AG09309 (cell line): ENCODE measurements around the gene PHF21A.

Experiments
- DNase-seq: peaks from one replicate; pipeline ENCODE4 v3.0.0-alpha.2; 2010; ENCODE audit warnings: low read depth
- H3K4me3 ChIP-seq: 2 replicates; pipeline ENCODE4 v1.5.1; 2011; ENCODE audit warnings: mild to moderate bottlenecking, low read depth, low read length, moderate library complexity; ENCODE audit not compliant: control insufficient read depth
- TF ChIP-seq, protein P1 (sequence below): IDR thresholded peaks from 2 replicates; pipeline ENCODE4 v1.5.1; 2011; ENCODE audit warnings: mild to moderate bottlenecking, low read depth, low read length, inconsistent platforms; ENCODE audit not compliant: insufficient read depth, control insufficient read depth; ENCODE audit errors: missing control alignments

The PHF21A gene

DNA sequence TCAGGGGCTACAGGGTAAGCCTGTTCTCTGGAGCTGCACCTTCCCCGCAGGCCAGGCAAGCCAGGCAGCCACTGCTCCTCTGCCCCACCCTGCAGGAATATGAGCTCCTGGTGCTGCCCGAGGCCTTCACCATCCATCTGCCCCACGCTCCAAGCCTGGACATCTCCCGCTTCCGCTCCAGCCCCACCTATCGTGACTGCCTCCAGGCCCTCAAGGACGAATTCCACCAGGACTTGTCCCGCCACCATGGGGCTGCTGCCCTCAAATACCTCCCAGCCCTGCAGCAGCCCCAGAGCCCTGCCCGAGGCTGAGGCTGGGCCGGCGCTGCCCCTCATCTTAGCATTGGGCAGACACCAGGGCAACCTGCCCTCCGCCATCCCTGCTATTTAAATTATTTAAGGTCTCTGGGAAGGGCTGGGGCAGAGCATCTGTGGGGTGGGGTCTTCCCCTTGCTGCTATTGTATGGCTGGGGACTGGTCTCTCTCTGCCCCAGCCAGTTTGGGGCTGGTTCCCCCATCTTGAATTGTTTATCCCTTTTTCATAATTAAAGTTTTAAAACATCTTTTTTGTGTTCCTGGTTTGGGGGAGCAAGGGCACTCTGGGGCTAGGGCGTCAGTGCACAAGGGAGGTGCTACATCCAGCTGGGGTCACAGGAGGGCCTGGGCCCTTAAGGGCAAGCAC, 192.6 kb downstream of the PHF21A start:
- no peak overlapping the region for H3K4me3 ChIP-seq
- TF ChIP-seq, protein P1, sequence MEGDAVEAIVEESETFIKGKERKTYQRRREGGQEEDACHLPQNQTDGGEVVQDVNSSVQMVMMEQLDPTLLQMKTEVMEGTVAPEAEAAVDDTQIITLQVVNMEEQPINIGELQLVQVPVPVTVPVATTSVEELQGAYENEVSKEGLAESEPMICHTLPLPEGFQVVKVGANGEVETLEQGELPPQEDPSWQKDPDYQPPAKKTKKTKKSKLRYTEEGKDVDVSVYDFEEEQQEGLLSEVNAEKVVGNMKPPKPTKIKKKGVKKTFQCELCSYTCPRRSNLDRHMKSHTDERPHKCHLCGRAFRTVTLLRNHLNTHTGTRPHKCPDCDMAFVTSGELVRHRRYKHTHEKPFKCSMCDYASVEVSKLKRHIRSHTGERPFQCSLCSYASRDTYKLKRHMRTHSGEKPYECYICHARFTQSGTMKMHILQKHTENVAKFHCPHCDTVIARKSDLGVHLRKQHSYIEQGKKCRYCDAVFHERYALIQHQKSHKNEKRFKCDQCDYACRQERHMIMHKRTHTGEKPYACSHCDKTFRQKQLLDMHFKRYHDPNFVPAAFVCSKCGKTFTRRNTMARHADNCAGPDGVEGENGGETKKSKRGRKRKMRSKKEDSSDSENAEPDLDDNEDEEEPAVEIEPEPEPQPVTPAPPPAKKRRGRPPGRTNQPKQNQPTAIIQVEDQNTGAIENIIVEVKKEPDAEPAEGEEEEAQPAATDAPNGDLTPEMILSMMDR = no peak
- no peak for DNase-seq

DNA sequence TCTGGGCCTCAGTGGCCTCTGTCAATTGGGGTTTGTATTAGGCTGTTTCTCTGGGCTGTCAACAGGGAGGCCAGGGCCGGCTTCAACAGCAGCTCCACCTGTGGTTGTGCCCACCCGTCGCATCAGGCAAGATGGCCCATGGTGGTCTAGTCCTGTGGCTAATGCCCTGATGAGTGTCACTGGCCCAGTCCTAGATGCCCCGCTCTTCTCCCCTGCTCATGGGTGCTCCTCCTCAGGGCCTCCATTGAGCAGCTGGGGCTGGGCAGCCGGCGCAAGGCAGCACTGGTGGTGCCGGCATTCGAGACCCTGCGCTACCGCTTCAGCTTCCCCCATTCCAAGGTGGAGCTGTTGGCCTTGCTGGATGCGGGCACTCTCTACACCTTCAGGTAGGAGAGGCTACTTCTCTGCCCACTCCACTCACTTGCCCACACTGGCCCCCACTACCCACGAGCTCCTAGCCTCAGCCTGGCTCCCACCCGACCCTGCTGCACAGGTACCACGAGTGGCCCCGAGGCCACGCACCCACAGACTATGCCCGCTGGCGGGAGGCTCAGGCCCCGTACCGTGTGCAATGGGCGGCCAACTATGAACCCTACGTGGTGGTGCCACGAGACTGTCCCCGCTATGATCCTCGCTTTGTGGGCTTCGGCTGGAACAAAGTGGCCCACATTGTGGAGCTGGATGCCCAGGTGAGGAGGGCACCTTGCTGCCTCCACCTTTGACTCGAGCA, 193.4 kb downstream of the PHF21A start:
- no peak for DNase-seq
- H3K4me3 ChIP-seq = no peak overlapping the region
- TF ChIP-seq, protein P1 = no peak

DNA sequence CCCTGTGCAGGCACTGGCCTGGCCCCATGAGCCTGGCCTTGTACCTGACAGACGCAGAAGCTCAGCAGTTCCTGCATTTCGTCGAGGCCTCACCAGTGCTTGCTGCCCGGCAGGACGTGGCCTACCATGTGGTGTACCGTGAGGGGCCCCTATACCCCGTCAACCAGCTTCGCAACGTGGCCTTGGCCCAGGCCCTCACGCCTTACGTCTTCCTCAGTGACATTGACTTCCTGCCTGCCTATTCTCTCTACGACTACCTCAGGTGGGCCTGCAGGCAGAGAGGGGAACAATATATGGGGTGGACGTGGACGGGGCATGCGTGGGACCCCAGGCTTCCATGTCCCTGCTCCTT, 193.9 kb downstream of the PHF21A start:
- TF ChIP-seq, protein P1 = no peak
- DNase-seq = no peak
- H3K4me3 ChIP-seq = no peak overlapping the region

DNA sequence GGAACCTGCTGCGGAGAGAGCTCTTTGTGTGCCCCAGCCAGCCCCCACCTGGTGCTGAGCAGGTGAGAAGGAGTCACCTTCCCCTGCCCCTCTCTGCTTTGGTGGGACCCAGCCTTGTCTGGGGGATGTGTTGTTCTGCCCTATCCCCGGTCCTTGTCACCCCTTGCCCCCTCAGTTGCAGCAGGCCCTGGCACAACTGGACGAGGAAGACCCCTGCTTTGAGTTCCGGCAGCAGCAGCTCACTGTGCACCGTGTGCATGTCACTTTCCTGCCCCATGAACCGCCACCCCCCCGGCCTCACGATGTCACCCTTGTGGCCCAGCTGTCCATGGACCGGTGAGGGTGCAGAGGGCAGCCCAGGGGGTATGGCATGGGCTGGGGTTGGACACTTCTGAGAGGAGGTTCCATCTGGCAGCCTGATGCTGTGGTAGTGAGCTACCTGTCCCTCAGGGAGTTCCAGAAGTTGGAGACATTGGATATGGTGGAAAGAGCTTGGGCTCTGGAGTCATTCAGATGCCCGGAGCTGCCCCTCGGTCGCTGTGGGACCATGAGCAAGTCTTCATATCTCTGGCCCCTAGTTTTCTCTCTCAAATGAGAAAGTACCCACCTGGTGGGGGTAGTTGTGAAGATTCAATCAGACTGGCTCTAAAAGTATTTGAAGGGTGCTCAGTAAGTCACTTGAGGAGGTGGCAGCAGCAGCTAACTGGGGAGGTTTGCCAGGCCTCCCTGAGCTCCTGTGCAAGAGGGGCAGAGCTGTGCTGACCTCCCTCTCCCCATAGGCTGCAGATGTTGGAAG, 194.5 kb downstream of the PHF21A start:
- no peak overlapping the region for H3K4me3 ChIP-seq
- DNase-seq = no peak
- TF ChIP-seq, protein P1 = no peak

DNA sequence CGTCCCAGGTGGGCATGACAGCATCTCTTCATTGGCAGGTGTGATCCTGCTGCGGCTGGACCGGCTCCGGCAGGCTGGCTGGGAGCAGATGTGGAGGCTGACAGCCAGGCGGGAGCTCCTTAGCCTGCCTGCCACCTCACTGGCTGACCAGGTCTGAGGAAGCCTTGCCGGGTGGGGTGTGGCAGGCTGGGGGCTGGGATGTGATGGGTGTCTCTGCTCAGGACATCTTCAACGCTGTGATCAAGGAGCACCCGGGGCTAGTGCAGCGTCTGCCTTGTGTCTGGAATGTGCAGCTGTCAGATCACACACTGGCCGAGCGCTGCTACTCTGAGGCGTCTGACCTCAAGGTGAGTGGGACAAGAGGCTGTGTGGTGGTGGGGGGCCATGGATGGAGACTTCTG, 195.3 kb downstream of the PHF21A start:
- no peak overlapping the region for H3K4me3 ChIP-seq
- DNase-seq = no peak
- TF ChIP-seq, protein P1 = no peak

DNA sequence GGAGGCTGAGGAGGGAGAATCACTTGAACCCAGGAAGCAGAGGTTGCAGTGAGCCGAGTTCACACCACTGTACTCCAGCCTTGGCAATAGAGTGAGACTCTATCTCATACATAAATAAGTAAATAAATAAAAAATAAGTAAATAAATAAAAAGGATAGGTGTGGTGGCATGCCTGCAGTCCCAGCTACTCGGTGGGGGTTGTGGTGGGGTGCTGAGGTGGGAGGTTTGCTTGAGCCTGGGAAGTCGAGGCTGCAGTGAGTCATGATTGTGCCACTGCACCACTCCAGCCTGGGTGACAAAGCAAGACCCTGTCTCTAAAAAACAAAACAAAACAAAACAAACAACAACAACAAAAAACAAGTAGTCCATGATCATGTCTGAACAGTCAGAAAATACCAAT, 195.7 kb downstream of the PHF21A start:
- no peak for DNase-seq
- H3K4me3 ChIP-seq = no peak overlapping the region
- TF ChIP-seq, protein P1 = no peak
